Tibial nerve (tissue), 3 donors: ENCODE measurements around the gene PEDS1.
"Not testable (repeated sequence)": the region's sequence is repeated elsewhere in the genome, so short reads cannot be mapped to it uniquely, and the experiment has no call there.

Source experiments
- POLR2A ChIP-seq, 2 donors: fragments of 450-650 bp; IDR thresholded peaks; one replicate each; pipeline ENCODE4 v1.6.1; 2017; ENCODE audit warnings: antibody characterized with exemption in 2 of 2, mild to moderate bottlenecking in 2 of 2, moderate library complexity in 2 of 2
- TF ChIP-seq, protein P1 (sequence below), 5 experiments: fragments of 200-600 bp in 3 of 5; fragments of 450-650 bp in 2 of 5; sonication (generic) in 3 of 5; IDR thresholded peaks; one replicate each; pipeline ENCODE4 v1.5.1; 2016 to 2019; ENCODE audit warnings: antibody characterized with exemption in 5 of 5, mild to moderate bottlenecking in 3 of 5, moderate library complexity in 2 of 5

DNA sequence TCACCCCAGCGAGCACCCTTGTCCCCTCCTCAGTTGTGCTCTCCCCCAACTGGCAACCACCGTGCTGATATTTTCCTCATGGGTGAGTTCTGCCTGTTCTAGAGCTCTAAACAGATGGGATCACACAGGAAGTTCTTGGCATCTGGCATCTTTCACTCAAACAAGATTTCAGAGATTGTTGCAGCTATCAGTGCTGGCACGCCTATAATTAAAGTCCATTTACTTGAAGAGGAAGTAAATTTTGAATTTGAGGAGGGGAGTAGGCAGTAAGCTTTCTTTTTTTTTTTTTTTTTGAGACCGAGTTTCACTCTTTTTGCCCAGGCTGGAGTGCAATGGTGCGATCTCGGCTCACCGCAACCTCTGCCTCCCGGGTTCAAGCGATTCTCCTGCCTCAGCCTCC is 25.1 kb upstream of the PEDS1 start:
- not testable (repeated sequence) for TF ChIP-seq POLR2A (IDR thresholded peaks at IDR 0.05)
- TF ChIP-seq, protein P1, sequence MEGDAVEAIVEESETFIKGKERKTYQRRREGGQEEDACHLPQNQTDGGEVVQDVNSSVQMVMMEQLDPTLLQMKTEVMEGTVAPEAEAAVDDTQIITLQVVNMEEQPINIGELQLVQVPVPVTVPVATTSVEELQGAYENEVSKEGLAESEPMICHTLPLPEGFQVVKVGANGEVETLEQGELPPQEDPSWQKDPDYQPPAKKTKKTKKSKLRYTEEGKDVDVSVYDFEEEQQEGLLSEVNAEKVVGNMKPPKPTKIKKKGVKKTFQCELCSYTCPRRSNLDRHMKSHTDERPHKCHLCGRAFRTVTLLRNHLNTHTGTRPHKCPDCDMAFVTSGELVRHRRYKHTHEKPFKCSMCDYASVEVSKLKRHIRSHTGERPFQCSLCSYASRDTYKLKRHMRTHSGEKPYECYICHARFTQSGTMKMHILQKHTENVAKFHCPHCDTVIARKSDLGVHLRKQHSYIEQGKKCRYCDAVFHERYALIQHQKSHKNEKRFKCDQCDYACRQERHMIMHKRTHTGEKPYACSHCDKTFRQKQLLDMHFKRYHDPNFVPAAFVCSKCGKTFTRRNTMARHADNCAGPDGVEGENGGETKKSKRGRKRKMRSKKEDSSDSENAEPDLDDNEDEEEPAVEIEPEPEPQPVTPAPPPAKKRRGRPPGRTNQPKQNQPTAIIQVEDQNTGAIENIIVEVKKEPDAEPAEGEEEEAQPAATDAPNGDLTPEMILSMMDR (IDR thresholded peaks at IDR 0.05): not testable (repeated sequence)
